CMK (cell line): ENCODE data around the gene VAPA.
A peak's percentile ranks its signal among the peaks of the same experiment; 100 is the strongest.

ENCODE experiments used
- DNase-seq: peaks from one replicate; pipeline ENCODE4 v3.0.0-alpha.2; 2010; ENCODE audit warnings: low read depth

VAPA gene

DNA sequence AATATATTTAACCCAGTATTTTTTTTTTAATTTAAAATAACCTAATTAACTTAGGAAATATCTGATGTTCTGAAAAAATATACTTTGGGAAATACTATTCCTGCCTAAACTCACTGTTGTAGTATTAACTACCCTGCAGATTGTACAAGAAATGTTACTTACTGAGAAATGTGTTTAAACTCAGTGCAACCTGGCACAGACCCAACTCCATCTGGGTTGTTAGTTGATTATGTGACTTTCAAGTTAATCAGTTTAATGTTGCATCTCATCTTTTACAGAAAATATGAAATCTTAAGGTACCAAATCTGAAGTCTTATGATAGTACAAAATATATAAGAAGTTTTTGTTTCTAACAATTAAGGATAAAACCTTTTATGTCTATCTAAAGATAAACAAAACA lies 27.3 kb downstream of the VAPA start:
- no peak for DNase-seq

DNA sequence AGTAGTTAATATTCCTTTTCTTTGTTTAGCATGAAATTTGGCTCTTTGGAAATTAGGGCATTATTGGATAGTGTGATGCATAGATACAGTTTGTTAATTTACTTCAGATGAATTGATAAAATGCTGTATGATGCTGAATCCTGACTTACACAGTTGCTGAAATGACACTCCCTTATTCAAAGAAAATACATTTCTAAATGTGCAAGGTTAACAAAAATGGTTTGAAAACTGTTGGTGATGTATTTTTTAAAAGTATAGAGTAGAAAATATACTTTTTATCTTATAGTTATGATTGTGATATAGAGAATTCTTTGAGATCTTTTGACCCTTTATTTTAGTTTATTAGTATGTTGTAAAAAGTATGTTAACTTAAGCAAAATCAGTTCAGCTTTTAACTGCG lies 27.8 kb downstream of the VAPA start:
- no peak for DNase-seq

DNA sequence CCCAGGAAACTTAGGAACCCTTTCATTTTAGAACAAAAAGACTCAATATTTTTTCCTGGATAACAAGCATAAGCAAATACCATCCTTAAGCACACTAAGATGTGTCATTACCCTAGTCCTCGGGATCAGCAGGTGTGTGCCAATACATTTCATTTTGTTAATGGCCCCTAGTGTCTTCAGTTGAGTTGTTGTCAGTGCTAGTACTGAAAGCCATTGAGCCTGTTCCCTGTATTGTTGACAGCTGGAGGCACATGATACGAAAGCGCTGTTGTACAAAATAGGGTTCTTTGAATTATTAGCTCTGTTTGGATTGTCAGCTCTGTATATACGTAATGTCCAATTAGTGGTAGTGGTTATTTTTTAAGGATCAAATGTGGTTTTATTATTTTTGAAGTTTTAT lies 29.5 kb downstream of the VAPA start:
- DNase-seq, result no peak

DNA sequence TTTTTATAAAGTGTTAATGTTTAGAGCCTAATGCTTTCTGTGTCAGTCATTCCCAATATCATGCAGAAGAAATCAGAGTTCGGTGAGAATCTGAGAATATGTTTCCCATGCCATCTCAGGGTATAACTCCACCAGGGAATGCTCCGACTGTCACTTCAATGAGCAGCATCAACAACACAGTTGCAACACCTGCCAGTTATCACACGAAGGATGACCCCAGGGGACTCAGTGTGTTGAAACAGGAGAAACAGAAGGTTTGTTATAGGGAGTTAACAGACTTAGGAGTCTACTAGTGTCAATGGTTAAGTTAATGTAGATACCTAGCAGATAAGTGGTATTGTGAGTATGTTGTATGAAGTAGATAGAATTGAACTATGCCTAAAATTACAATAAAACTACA lies 31.0 kb downstream of the VAPA start:
- DNase-seq, result no peak

DNA sequence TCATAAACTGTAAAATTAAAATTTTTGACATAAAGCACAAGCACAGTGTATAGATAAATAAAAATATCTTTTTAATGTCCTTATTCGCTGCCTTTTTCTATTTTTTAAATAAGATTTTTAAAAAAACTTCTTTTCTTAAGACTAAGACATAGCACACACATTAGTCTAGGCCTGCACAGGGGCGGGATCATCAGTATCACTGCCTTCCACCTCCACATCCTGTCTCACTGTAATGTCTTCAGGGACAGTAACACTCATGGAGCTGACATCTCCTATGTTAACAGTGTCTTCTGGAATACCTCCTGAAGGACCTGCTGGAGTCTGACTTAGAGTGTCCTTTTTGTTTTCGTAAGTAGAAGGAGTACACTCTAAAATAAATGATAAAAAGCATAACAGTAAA lies 33.0 kb downstream of the VAPA start:
- DNase-seq, result no peak

DNA sequence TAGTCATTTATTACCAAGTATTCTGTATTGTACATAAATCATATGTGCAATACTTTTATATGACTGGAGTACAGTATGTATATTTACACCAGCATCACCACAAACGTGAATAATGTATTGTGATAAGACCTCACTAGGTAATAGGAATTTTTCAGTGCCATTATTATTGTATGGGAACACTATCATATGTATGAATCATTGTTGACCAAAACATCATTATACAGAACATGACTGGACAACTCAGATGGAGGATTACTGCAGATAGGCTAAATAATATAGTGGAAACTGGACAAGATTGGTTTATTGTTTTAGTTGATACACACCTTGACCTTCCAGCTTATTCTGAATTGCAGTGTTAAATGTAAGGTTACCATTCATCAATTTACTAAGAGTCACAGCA lies 33.4 kb downstream of the VAPA start:
- DNase-seq, result no peak

DNA sequence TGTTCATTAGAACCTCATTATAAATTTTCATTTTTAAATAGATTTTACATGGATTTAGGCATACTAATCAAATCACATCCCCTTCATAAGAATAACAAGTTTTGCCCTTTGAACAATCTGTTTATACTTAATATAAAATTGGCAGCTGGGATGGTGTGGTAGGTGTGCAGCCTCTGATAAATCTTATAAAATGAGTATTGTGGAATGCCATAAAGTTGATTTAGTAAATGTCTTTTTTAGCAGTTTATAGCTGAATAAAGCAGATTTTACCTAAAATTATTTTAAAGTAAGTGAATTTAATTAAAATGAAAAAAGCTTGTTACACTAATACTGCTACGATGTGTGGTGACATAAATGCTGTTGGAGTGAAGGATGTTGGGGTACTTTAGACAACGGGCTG lies 35.5 kb downstream of the VAPA start:
- DNase-seq, result no peak

DNA sequence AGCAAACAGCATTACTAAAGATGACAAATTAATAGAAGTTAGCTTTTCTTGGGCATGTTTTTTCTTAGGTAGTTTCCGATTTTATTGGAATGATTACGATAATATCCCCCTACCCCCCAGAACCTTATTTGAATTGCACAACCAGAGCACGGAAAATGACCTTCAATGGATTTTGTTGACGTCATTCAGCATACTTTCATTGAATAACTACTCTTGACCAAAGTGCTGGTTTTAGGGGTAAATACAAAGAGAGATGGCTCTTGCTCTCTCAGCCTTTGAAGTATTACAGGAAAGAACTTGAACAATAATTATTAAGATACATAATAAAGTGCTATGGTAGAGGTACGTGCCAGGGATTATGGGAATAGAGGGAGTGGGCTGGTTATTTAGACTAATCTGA lies 36.0 kb downstream of the VAPA start:
- no peak for DNase-seq

DNA sequence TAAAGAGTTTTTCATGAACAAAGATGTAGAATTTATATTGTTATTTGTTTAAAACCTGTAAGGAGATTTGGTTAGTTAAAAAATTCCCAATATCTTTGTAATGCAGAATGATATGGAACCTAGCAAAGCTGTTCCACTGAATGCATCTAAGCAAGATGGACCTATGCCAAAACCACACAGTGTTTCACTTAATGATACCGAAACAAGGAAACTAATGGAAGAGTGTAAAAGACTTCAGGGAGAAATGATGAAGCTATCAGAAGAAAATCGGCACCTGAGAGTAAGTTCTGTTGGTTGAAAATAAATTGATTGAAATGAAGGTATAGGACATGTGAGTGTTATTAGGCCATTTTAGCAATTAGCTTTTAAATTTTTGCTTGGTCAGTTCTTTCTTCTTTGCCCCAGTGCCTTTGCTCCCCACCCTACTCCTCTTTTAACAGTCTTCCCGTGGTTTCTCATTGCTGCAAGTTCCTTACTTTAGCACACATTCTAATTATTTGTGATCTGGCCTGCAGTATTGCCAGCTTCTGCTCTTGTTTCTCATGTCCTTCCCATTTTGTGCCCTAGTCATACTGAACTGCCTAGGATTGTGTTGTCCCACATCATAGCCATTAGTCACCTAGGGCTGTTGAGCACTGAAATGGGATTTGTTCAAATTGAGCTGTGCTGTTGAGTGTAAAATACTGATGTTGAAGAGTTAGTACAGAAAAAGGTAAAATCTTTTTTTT lies 36.6 kb downstream of the VAPA start:
- DNase-seq, result no peak

DNA sequence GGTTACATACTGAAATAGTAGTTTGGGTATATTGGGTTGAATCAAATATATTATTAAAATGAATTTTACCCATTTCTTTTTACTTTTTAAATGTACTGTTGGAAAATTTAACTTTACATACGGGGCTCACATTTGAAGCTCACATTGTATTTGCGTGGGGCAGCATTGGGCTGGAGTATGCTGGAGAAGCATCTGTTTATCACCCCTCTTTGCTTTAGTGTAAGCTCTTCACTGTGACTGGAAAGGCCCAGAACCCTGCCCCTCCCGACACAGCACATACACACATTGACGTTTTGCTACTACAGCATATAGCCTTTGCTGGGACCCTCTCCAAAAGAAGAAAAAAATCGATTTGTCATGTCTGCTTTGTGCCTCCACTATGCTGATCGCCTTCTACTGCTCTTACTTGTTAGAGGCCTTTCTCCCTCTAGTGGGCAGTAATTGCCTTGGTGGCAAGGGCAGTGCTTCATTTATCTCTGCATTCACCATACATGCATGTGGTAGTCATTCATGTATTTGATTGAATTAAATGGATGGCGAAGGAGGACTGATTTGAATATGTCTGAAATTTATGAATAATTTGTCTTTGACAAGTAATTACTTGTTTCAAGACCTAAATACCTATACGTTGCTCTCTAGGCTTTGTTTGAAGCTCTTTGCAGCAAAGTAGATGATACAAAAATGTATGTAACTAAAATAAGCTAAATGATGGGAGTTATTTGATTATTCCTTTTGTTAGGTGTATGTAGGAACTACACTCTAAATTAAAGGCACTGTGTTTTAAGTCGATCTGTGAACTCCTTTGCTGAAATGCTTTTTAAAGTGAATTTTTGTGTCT lies 37.4 kb downstream of the VAPA start:
- no peak for DNase-seq

DNA sequence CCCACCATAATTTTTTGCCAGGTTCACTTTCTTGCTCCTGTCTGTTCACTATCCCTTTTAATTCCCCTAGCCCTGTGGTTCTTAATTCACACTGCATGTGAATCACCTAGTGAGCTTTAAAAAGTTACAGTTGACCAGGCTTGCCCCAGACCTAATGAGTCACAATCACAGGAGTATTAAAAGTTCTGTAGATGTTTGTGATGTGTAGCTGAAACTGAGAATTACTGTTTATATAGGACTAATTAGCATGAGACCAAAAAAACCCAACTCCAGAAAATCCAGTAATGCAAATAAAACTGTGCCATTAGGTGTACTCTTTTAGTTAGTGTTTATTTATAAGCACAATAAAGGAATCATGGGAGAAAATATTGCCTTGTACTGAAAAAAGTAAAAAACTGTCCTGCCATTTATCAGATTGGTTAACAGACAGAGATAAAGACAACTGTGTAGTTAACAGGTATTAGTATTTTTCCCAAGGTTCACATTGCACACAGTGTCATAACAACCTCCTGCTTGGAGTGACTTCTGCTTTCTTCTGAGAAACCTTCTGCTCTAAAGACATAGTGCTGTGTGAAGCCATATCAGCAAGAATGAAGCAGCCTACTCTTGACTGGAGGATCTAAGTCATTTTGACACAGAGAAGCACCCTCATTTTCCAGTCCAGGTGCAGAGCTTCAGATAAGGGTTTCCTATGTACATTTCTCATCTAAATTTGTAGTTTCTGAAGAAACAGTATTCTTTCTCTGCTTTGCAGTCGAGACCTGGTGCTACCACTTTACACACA lies 39.0 kb downstream of the VAPA start:
- no peak for DNase-seq

DNA sequence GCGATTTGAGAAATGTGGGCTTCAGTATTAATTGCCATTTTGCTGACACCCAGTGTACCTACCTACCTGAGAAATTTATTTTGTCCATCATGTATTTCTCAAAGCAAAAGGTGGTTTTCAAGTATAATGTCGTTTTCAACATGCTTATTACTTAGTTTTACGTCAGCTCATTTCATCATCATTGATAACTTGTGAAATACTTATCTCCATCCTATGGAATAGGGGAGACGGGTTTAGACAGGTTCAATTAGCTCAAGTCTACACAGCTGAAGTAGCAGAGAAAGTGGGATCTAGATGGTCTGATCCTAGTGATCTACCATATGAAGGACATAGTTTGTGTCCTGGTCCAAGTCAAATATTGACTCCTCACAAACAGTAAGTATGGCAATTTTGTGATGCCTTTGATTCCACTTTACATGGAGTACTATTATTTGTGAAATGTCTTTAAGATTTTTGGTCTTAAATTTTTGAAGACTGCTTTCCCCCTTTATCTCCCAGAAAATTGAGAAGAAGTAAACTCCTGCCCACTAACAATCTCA lies 45.1 kb downstream of the VAPA start:
- DNase-seq, result no peak

DNA sequence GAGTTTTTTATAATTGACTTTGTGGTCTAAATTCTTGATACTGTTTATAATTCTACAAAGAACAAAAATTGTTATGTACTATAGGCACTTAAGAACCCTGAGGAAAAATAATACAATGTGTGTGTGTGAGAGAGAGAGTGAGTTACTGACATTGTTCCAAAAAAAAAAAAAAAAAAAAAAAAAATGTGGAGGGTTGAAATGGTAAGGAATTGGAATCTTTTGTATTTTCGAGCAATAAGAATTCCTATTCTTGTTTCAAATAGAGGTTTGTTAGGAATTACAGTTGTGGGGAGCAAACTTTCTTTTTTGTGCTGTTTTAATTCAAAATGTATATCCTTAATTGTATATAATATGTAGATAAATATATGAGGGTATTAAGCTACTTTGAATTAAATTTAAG lies 45.7 kb downstream of the VAPA start:
- no peak for DNase-seq

DNA sequence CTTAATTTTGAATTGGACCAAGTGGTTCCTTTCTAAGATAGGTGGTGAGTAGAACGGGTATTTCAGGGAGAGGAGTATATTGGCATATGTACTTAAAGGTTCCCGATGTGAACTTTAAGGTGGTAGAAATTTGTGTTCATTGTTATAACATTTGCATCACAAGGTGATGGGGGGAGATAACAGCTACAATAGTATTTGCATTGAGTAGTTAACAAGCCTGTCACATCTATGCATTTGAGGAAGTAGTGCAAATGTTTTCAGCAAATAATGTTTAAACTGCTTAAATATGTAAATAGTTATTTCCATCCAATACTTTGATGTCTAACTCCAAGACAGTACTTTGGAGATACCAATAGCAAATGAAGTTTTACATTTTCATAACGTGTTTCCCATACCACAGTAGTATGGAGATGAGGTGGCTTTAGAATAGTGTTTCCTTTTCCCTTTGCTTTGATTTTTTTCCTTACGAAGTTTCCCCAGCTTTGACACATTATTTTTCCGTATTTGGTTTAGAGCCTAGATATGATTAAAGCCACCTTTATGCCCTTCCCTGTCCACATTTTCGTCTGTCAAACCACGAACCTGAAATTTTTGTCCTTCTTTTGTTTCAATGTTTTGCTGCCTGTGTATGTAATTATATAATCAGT lies 46.6 kb downstream of the VAPA start:
- DNase-seq, result no peak

DNA sequence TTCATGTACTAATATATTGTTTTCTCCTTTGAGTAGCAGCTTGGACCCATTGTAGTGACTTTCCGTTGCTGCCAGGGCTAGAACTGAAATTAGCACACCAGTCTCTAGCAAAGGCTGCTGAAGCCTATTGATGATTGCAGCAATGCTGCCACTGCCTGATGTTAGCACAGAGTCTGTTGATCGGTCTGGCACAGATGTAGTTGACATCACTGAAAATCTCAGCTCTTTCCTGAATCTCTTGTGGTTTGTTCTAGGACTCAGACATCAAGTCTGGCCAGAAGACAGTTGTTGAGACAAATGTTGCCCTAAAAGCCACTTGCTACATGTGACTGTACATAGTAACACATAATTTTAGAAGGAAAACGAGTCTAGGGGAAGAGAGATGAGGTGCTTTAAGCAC lies 47.2 kb downstream of the VAPA start:
- DNase-seq, result no peak

DNA sequence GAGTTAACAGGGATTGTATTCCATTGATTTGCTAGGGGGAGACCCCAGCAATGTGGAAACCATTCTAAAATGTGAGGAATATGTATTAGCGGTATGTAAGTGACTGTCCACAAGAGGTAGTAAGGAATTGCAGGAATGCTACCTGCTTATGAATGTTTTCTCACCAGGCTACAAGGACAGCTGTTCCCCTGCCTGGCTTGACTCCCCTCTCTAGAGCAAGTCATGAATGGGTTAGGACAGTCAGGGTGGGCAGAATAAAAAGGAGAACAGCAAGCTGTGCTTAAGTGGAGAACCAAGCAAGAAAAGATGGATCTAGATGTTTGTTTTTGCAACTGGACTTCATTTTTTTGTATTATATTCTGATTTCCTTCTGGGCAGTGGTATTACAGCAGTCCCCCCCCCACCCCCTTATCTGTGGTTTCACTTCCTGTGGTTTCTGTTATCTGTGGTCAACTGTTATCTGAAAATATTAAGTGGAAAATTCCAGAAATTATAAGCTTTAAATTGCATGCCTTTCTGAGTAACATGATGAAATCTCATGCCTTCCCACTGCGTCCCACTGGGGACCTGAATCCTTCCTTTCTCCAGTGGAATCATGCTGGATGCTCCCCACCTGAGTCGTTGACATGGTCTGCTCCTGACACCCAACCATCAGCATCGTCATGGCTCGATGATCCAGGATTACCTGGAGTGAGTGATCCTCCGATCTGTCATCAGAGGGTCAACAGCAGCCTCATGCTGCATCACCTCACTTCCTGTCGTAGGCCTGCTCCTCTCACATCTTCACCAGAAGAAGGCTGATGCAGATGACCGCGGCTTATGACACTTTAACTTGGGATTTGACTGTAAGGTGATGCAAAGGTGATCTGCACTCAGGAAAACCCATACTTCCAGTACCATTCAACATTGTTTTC lies 52.2 kb downstream of the VAPA start:
- DNase-seq, result no peak

DNA sequence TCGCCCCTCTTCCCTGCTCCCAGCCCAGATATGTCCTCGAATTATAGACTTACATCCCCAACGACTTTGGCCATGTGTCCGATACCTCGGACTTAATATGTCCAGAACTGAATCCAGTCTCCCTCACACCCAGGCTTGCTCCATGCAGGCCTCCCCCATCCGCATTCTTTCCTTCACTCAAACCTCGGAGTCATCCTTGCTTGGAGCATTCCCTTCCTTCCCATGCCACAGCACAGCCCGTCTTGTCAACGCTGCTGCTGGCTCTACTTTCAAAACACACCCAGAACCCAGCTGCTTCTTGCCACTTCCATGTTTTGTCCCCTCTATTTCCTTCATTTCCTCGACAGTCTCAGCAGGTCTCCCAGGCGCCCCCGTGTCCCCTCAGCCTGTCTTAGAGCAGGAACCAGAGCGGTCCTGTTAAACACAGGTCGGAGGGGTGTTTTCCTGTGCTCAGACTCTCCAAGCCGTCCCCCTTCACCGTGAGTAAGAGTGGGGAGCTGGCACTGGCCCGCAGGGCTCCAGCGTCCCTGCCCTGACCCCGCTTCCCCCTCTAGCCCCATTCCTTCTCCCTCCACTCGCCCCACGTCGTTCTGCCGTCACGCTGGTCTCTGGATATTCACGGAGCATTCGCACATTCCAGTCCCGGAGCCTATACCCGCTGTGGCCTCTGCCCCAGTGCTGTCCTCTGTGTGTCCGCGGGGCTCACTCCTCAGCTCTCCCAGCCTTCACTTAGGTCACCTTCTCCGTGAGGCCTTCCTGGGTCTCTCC lies 54.4 kb downstream of the VAPA start:
- DNase-seq, result no peak

DNA sequence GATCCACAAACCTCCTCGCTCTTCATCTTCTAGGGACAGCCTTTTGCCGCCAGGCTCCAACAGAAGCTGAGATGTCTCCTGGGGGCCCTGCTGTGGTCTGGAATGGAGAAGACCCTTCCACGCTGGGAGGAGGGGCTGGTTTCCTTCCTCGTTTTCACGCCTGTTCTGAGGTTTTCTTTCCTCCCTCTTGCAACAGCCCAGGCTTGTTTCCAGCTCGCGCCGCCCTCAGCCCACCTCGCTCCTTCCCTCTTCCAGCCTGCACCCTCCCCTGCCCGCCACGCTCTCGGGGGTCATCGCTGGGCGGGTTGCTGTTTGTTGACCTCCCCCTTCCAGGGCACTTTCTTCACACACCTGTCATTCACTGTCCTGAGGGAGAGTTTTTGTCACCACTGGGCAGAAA lies 55.4 kb downstream of the VAPA start:
- no peak for DNase-seq

DNA sequence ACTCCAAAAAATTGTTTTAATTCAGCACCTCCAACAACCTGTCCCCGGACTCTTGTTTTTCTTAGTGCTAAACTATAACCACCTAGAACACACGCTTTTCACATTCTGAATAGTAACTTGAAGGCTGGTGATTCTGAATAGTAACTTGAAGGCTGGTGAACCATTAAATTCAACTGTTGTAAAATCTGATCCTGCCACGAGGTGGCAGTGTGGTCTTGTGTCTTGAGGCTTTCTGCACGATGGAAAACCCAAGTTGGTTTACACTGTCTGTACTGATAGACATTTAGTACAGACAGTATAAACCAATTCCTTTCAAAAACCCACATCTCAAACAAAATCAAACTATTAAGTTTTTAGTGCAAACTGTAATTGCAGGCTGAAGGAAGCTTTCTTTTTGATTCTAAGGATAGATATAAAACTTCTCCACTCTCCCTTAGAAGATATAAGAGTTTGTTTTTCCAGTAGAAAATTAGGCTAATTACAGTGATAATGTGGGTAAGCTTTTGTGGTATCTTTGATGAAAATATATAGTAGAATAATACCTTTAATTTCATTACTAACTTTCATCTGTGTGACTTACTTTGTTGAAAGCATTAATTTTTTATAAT lies 57.6 kb downstream of the VAPA start:
- DNase-seq, result peak; percentile 36

DNA sequence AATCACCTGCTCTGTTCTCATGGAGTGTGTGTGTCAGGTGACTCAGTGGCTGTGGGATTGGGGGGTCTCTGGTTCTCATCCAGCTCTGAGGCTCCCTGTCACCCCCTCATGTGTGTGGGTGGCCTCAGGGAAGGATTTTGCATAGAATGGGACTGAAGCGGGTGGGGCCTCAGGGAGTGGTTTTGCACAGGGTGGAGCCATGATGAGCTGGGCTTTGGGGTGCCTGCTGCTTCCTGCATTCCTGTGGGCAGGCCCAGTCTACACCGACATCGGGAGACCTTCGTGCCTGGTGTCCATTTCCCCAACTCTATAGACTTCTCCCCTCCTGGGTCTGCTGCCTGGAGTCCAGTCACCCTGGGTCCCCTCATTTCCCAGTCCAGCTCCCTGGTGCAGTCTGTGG lies 59.7 kb downstream of the VAPA start:
- DNase-seq, result no peak
